GM12878 (cell line): ENCODE results near the gene PHLDB3. TPM values are rescaled to one million over a fixed set of nuclear protein-coding genes. Genes with fewer than 3 reads are reported as not detected.

Experiments
- ATAC-seq: fragments of 200-7000 bp; cut with Tn5 transposase; 3 replicates; pipeline ENCODE4 v1.9.1; 2020; ENCODE audit warnings: mild to moderate bottlenecking, moderate library complexity
- BruUV-seq: library from RNA; stranded (reverse); fragments of 400-500 nt; replicated peaks from 2 replicates; lab custom pipeline; 2021; lab: Mats Ljungman, UMichigan
- CTCF ChIA-PET: fragments of 300-600 bp; sonication (Branson Sonifier 250); formaldehyde crosslinking; extraction: SDS; loops from one replicate; lab custom pipeline; 2021; ENCODE audit warnings: inconsistent platforms; lab: Yijun Ruan, JAX
- POLR2A ChIA-PET: fragments of 350-600 bp; formaldehyde crosslinking; extraction: SDS; loops from one replicate; lab custom pipeline; 2021; ENCODE audit warnings: inconsistent platforms; lab: Charles Lee
- RAD21 ChIA-PET: fragments of 300-600 bp; sonication (Branson Sonifier 250); formaldehyde crosslinking; loops from one replicate; lab custom pipeline; 2023; ENCODE audit warnings: antibody characterized with exemption; ENCODE audit not compliant: unreplicated experiment; lab: Charles Lee
- SMC1A ChIA-PET: fragments of 300-600 bp; sonication (Branson Sonifier 250); formaldehyde crosslinking; loops from one replicate; lab custom pipeline; 2023; ENCODE audit not compliant: unreplicated experiment, uncharacterized antibody; lab: Charles Lee
- DNase-seq: peaks from one replicate; pipeline ENCODE4 v3.0.0-alpha.2; 2011; ENCODE audit warnings: low read depth, low spot score
- FAIRE-seq: peaks from 3 replicates; lab custom pipeline; 2011; peaks lifted over from hg19 to GRCh38; lab: Jason Lieb, UNC
- H2AFZ ChIP-seq: 2 replicates; pipeline ENCODE4 v1.6.0; 2011; ENCODE audit warnings: low read depth, low read length, control low read depth; ENCODE audit not compliant: control insufficient read depth
- H3K27ac ChIP-seq: 2 replicates; pipeline ENCODE4 v1.5.1; 2011; ENCODE audit warnings: control low read depth; ENCODE audit not compliant: control insufficient read depth, insufficient read depth
- H3K27me3 ChIP-seq, 2 experiments: replicated peaks in 1 of 2; 2 replicates each; pipeline versions ENCODE4 v1.6.0 to v1.6.1; 2011; ENCODE audit warnings: low read length in 1 of 2; ENCODE audit not compliant: control insufficient read depth in 2 of 2, insufficient read depth in 2 of 2
- H3K36me3 ChIP-seq, 2 experiments: 2 replicates each; pipeline ENCODE4 v1.5.1; 2011; ENCODE audit warnings: low read length in 1 of 2; ENCODE audit not compliant: control insufficient read depth in 2 of 2, insufficient read depth in 2 of 2
- H3K4me1 ChIP-seq: 2 replicates; pipeline ENCODE4 v1.6.1; 2011; ENCODE audit warnings: mild to moderate bottlenecking, low read length, moderate library complexity, mixed read lengths; ENCODE audit not compliant: control insufficient read depth, insufficient read depth
- H3K4me2 ChIP-seq: 2 replicates; pipeline ENCODE4 v1.6.0; 2011; ENCODE audit warnings: control low read depth; ENCODE audit not compliant: control insufficient read depth, insufficient read depth
- H3K4me3 ChIP-seq: fragments of 200-600 bp; sonication (generic); 2 replicates; pipeline ENCODE4 v1.5.1; 2016
- H3K79me2 ChIP-seq: 2 replicates; pipeline ENCODE4 v1.6.0; 2011; ENCODE audit warnings: low read length; ENCODE audit not compliant: control insufficient read depth, insufficient read depth
- H3K9ac ChIP-seq: 2 replicates; pipeline ENCODE4 v1.8.0; 2011; ENCODE audit warnings: low read length, control low read depth, mixed read lengths; ENCODE audit not compliant: control insufficient read depth, insufficient read depth
- H3K9me3 ChIP-seq: replicated peaks from 3 replicates; pipeline ENCODE4 v1.5.1; 2011; ENCODE audit warnings: mild to moderate bottlenecking, low read length; ENCODE audit not compliant: control insufficient read depth, insufficient read depth
- H4K20me1 ChIP-seq: 2 replicates; pipeline ENCODE4 v1.6.0; 2011; ENCODE audit not compliant: control insufficient read depth, insufficient read depth
- BCLAF1 ChIP-seq: fragments of 450-650 bp; IDR thresholded peaks from 2 replicates; pipeline ENCODE4 v1.6.1; 2017; ENCODE audit warnings: antibody characterized with exemption, mild to moderate bottlenecking, moderate library complexity
- BRCA1 ChIP-seq: IDR thresholded peaks from 2 replicates; pipeline ENCODE4 v1.6.1; 2011; ENCODE audit warnings: low read depth, low read length, improper control_type of control experiment
- E2F4 ChIP-seq: IDR thresholded peaks from 2 replicates; pipeline ENCODE4 v1.6.1; 2012; ENCODE audit warnings: low read depth, low read length, improper control_type of control experiment
- FOXK2 ChIP-seq: fragments of 450-650 bp; IDR thresholded peaks from 2 replicates; pipeline ENCODE4 v1.6.1; 2017; ENCODE audit warnings: mild to moderate bottlenecking, moderate library complexity
- NR2C1 ChIP-seq: fragments of 450-650 bp; IDR thresholded peaks from 2 replicates; pipeline ENCODE4 v1.6.1; 2017; ENCODE audit warnings: antibody characterized with exemption, mild to moderate bottlenecking, moderate library complexity
- PAX8 ChIP-seq: fragments of 450-650 bp; IDR thresholded peaks from 2 replicates; pipeline ENCODE4 v1.6.1; 2017; ENCODE audit warnings: mild to moderate bottlenecking, moderate library complexity
- PKNOX1 ChIP-seq: fragments of 450-650 bp; IDR thresholded peaks from 2 replicates; pipeline ENCODE4 v1.6.1; 2016; ENCODE audit warnings: mild to moderate bottlenecking
- RAD51 ChIP-seq: fragments of 450-650 bp; IDR thresholded peaks from 2 replicates; pipeline ENCODE4 v1.6.1; 2016; ENCODE audit warnings: moderate library complexity, mild to moderate bottlenecking, inconsistent platforms
- RCOR1 ChIP-seq: conservative IDR thresholded peaks from 2 replicates; pipeline ENCODE4 v1.6.1; 2012; ENCODE audit warnings: low read depth, low read length, improper control_type of control experiment
- WGBS: methylation state at CpG from one replicate; pipeline ENCODE4 v1.1.6; 2016; ENCODE audit warnings: low lambda C conversion rate; ENCODE audit not compliant: insufficient replicate concordance, insufficient coverage; ENCODE audit errors: missing lambda C conversion rate; 5-methylcytosine and 5-hydroxymethylcytosine counted together
- in situ Hi-C: fragments of 300-500 bp; cut with MboI; formaldehyde crosslinking; loops from 9 replicates; pipeline ENCODE4 v1.14.3; 2018; ENCODE audit warnings: mixed read lengths
- intact Hi-C: fragments of 100-400 bp; cut with micrococcal nuclease; formaldehyde crosslinking; loops from one replicate; pipeline ENCODE4 v1.14.2; 2022; ENCODE audit not compliant: unreplicated experiment
- polyA plus RNA-seq, 11 experiments: library from polyadenylated mRNA; depleted of rRNA in 4 of 11; unstranded in 6 of 11; stranded (reverse) in 5 of 11; fragments of >200 nt; fragmentation: Nextera tagmentation in 4 of 11; fragmentation: Illumina TruSeq in 1 of 11; extraction: Ambion mirVana in 4 of 11; extraction: Trizol in 1 of 11; gene quantifications; 1 replicate in 1 of 11; 2 replicates in 10 of 11; pipeline versions ENCODE4 v1.2.1 to v1.2.3, GENCODE V29; 2011 to 2016; ENCODE audit warnings: inconsistent platforms in 2 of 11, missing spikeins in 2 of 11, low read depth in 1 of 11
- total RNA-seq, 4 experiments: library from RNA; depleted of rRNA in 3 of 4; stranded (reverse); fragments of >200 nt in 3 of 4; fragmentation: Illumina TruSeq in 1 of 4; extraction: Trizol in 1 of 4; gene quantifications; 2 replicates each; pipeline versions ENCODE4 v1.2.1 to v1.2.3, GENCODE V29; 2013 to 2021

The PHLDB3 gene
- total and polyA plus RNA-seq, 10 of the 15 experiments (the other 5 are each of a cell fraction or from before 2014, with no cell fraction given): 0.13 to 13.0 (median 5.5) TPM

GRCh38 chr19:43474487-43474886, 30.1 kb downstream of the PHLDB3 start (continued):
- TF ChIP-seq BCLAF1 (no peak), RCOR1 (no peak), PAX8 (no peak), RAD51 (no peak), E2F4 (no peak), FOXK2 (no peak), NR2C1 (no peak)

GRCh38 chr19:43471091-43471490, 33.5 kb downstream of the PHLDB3 start:
- ChIA-PET SMC1A (no interaction called here), RAD21 (no interaction called here), CTCF (no interaction called here), POLR2A (interaction anchor here (0.6 kb wide), 1 partner anchor 61 kb away, joined by 3 read pairs; no protein-coding TSS in a partner anchor)
- no peaks in the 10 kb centered on the region for H3K79me2 ChIP-seq
- no TSS peak for BruUV-seq
- TF ChIP-seq BRCA1 (no peak), PKNOX1 (peak; percentile 53)
- in situ Hi-C loops (no loop called here), intact Hi-C loops (no loop called here)
- no peak overlapping the region for H2AFZ ChIP-seq
- H3K9ac ChIP-seq: no peak overlapping the region
- 63% methylated on average over 5 of the region's 5 CpGs for whole genome bisulfite sequencing
- no peak for ATAC-seq
- H3K4me2 ChIP-seq: no peak overlapping the region
- no peak overlapping the region for H3K27ac ChIP-seq
- H3K4me1 ChIP-seq: peaks cover 3% of the 10 kb centered on the region; the same call in 1 of the 2 replicates
- FAIRE-seq: no peak
- H3K36me3 ChIP-seq: no peaks in the 10 kb centered on the region
- H3K9me3 ChIP-seq: no peaks in the 10 kb centered on the region
- H4K20me1 ChIP-seq: no peaks in the 10 kb centered on the region
- no peak for DNase-seq
- H3K27me3 ChIP-seq: no peaks in the 10 kb centered on the region
- H3K4me3 ChIP-seq: no peak overlapping the region
